ENCODE measurements around the gene GNAZ.

Gene GNAZ

GRCh38 chr22:23155143-23155542 is 84.8 kb downstream of the GNAZ start:
- DNase-seq: no peak

- no peak for DNase-seq
Observed at GRCh38 chr22:23155831-23156230, 85.5 kb downstream of the GNAZ start.

GRCh38 chr22:23156286-23156685 is 86.0 kb downstream of the GNAZ start:
- DNase-seq: no peak

- DNase-seq: no peak
Observed at GRCh38 chr22:23157560-23158515, 87.5 kb downstream of the GNAZ start.

DNA sequence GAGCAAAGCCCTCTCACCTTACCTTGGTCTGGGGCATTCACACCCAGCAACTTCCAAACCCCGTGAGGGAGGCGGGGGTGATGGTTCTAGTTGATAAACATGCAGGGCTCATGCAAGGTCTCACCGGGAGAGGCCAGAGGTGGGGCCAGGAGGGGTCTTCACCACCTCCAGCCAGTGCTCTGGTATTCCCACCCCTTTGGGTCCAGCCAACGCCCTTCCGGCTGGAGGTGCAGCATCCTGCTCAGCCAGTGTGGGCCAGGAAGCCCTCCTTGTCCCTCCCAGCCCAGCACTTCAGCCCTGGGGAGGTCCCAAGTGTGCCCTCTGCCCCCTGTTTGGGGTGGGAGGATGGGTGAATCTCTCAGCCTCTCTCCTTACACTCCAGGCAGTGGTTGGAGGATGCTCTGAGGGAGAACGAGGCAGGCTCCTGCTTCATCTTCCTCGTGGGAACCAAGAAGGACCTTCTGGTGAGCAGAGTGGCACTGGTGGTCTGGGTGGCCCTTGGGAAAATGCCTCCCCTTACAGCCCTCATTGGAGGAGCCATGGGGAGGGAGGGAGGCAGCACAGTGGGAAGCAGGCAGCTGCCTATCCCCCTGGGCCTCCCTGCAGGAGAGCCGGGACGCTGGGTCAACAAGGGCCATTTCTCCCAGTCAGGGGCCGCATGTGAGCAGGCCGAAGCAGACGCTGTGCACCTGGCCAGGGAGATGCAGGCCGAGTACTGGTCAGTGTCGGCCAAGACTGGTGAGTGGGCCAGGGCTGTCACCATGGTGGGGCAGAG is 88.4 kb downstream of the GNAZ start:
- no peak for DNase-seq

DNA sequence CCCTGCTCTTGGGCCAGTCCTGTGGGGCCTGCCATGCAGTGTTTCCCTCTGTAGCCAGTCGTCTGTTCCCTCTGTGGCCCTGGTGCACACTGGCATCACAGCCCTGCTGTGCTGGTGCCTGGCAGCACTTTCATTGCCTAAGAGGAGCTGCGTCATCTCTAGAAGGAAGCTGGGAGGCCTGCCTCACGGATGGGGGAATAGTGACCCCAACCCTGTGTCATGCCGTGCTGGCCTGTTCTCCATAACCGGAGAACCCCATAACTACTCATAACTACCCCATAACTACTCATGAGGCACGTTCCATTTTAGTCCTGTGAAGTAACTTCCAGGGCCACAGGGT is 88.9 kb downstream of the GNAZ start:
- DNase-seq: no peak

- DNase-seq: no peak
Observed at GRCh38 chr22:23161029-23161428, 90.7 kb downstream of the GNAZ start.

DNA sequence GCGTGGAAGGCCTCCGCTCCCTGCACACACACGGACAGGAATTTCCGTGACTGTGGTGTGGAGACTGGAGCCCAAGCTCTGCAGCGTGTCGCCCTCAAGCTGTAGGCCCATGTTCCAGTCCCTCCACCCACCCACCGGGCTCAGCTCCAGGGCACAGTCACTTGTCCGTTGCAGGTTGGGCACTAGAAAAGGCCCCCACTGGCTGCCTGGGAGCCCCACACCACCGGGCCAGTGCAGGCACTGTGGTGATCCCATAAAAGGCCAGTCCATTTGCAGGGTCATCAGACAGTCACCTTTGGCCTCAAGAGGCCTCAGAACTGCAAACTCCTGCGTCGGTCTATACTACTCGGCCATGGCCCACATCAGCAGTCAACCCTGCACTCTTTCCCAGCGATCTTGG is 91.3 kb downstream of the GNAZ start:
- DNase-seq: no peak

GRCh38 chr22:23163665-23164064 is 93.3 kb downstream of the GNAZ start:
- peak in 12 of 14 donors; percentile 12 to 92 (median 62) for DNase-seq

- DNase-seq: no peak
Observed at GRCh38 chr22:23164091-23164490, 93.8 kb downstream of the GNAZ start.

DNA sequence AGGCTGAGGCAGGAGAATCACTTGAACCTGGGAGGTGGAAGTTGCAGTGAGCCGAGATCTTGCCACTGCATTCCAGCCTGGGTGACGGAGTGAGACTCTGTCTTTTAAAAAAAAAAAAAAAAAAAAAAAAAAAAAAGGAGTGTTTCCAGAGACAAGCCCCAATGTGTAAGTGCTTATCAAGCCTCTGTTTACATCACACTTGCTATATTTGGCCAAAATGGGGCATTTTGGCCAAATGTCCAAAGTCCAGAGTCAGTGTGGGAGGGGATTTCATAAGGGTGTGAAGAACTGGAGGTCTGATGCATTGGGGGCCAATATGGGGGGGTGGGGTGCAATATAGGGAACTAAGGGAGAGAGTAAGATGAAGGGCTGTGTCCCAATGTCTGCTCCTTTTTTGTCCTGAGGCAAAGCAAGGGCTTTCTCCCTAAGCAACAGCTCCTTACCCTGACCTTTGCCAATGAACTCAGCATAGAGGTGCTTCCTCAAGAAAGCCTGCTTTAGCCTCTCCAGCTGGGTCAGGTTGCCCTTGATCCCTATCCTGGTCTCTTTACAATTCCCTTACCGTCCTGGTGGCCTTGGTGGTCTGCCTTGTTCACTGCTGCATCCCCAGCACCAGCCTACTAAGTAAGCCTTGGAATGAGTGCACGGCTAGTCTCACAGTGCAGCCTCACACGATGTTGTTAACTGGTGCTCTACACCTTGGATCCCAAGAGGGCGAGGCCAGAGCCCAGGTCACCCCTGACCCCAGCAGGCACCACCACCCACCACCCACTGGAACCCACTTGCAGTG is 95.9 kb downstream of the GNAZ start:
- no peak for DNase-seq

- DNase-seq: no peak
Observed at GRCh38 chr22:23166841-23167616, 96.7 kb downstream of the GNAZ start.

GRCh38 chr22:23168391-23169042 is 98.2 kb downstream of the GNAZ start:
- peak in 1 of 14 donors; percentile 91 for DNase-seq

DNA sequence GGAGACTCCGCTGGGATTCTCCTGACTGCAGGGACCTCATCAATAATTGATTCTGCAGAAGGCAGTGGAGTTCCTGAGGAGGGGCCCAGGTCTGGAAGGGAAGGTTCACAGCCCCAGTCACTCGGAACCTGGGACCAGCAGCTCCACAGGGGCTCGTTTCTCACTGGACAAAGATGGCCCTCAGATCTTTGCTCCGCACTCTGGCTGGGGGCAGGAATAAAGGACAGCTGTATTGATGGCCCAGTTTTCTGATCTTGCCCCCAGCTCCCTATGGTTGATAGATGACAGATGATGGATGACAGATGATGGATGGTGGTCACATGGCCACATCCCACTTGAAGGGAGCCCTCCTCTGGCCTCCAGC is 98.7 kb downstream of the GNAZ start:
- DNase-seq: no peak

Data from C1 segment of cervical spinal cord (tissue), 14 donors.